BLaER1 treated with 17β-estradiol and CSF1 and Interleukin-3, amounts not matched to agents 10 nM and 100 nM (cell line): Measurements from ENCODE around the gene OR52N4.

Source experiments
- H3K27ac ChIP-seq, 11 experiments: shearing (Covaris generic); formaldehyde crosslinking; 2 replicates each; pipeline ENCODE4 v1.8.1; 2022
- H3K27me3 ChIP-seq, 11 experiments: shearing (Covaris generic); formaldehyde crosslinking; 2 replicates each; pipeline ENCODE4 v1.8.1; 2022
- H3K36me3 ChIP-seq, 11 experiments: shearing (Covaris generic); formaldehyde crosslinking; 2 replicates each; pipeline ENCODE4 v1.8.1; 2022
- H3K4me1 ChIP-seq, 10 experiments: shearing (Covaris generic); formaldehyde crosslinking; 2 replicates each; pipeline ENCODE4 v1.8.1; 2022
- H3K4me2 ChIP-seq, 11 experiments: shearing (Covaris generic); formaldehyde crosslinking; 2 replicates each; pipeline ENCODE4 v1.8.1; 2022
- H3K4me3 ChIP-seq, 10 experiments: shearing (Covaris generic); formaldehyde crosslinking; 2 replicates each; pipeline ENCODE4 v1.8.1; 2022
- H3K9ac ChIP-seq, 11 experiments: shearing (Covaris generic); formaldehyde crosslinking; 2 replicates each; pipeline ENCODE4 v1.8.1; 2022
- H3K9me3 ChIP-seq, 11 experiments: shearing (Covaris generic); formaldehyde crosslinking; replicated peaks in 1 of 11; 2 replicates each; pipeline ENCODE4 v1.8.1; 2022
- H4K20me1 ChIP-seq, 11 experiments: shearing (Covaris generic); formaldehyde crosslinking; 2 replicates each; pipeline ENCODE4 v1.8.1; 2022
- Cebpa-rat ChIP-seq, 11 experiments: shearing (Covaris generic); IDR thresholded peaks; 2 replicates each; pipeline ENCODE4 v1.8.1; 2022

The OR52N4 gene

GRCh38 chr11:5736396-5736795, 17.6 kb upstream of the OR52N4 start, which contains the start of gene OR56B1:
Gene OR56B1 (plus strand): TSS chr11:5736448. CDS start chr11:5736517, 69 bp downstream.
- Histone ChIP-seq H3K27ac (no peak within 1 kb of the TSS), H3K9me3 (peaks cover 3 to 12% (median 5%) of the 10 kb centered on the region in 11 experiments; a peak in 18 of 22 replicates), H3K27me3 (no peaks in the 10 kb centered on the region), H4K20me1 (no peaks in the 10 kb centered on the region), H3K9ac (no peak within 1 kb of the TSS), H3K4me2 (no peak within 1 kb of the TSS), H3K36me3 (0 out of 22 replicates have a peak, but pooled peaks cover 0 to 2% (median 0%) of the 10 kb centered on the region in 11 experiments), H3K4me3 (no peak within 1 kb of the TSS), H3K4me1 (no peaks in the 10 kb centered on the region)
- TF ChIP-seq Cebpa-rat (IDR thresholded peaks at IDR 0.05): no peak

- Histone ChIP-seq H3K4me2 (no peak overlapping the region), H3K27ac (no peak overlapping the region), H3K27me3 (no peaks in the 10 kb centered on the region), H3K36me3 (0 out of 22 replicates have a peak, but pooled peaks cover 0 to 5% (median 0%) of the 10 kb centered on the region in 11 experiments), H3K4me1 (no peaks in the 10 kb centered on the region), H3K9me3 (peaks cover 9 to 19% (median 11%) of the 10 kb centered on the region in 11 experiments; a peak in 18 of 22 replicates), H3K4me3 (no peak overlapping the region), H4K20me1 (no peaks in the 10 kb centered on the region), H3K9ac (no peak overlapping the region)
- TF ChIP-seq Cebpa-rat (IDR thresholded peaks at IDR 0.05): no peak
Measured at GRCh38 chr11:5737091-5737490, 17.0 kb upstream of the OR52N4 start.

GRCh38 chr11:5737670-5738392, 16.2 kb upstream of the OR52N4 start:
- Histone ChIP-seq H3K9ac (no peak overlapping the region), H3K4me2 (no peak overlapping the region), H3K4me1 (no peaks in the 10 kb centered on the region), H4K20me1 (no peaks in the 10 kb centered on the region), H3K36me3 (0 out of 22 replicates have a peak, but pooled peaks cover 0 to 5% (median 0%) of the 10 kb centered on the region in 11 experiments), H3K4me3 (no peak overlapping the region), H3K27ac (no peak overlapping the region), H3K9me3 (peaks cover 9 to 26% (median 15%) of the 10 kb centered on the region in 11 experiments; a peak in 18 of 22 replicates), H3K27me3 (no peaks in the 10 kb centered on the region)
- TF ChIP-seq Cebpa-rat (IDR thresholded peaks at IDR 0.05): no peak

- Histone ChIP-seq H3K9ac (no peak overlapping the region), H3K4me3 (no peak overlapping the region), H3K27ac (no peak overlapping the region), H3K36me3 (0 out of 22 replicates have a peak, but pooled peaks cover 0 to 5% (median 0%) of the 10 kb centered on the region in 11 experiments), H3K4me2 (no peak overlapping the region), H4K20me1 (no peaks in the 10 kb centered on the region), H3K27me3 (no peaks in the 10 kb centered on the region), H3K4me1 (no peaks in the 10 kb centered on the region), H3K9me3 (peaks cover 9 to 26% (median 15%) of the 10 kb centered on the region in 11 experiments; a peak in 18 of 22 replicates)
- no peak for TF ChIP-seq Cebpa-rat (IDR thresholded peaks at IDR 0.05)
Measured at GRCh38 chr11:5738431-5738830, 15.6 kb upstream of the OR52N4 start.

- TF ChIP-seq Cebpa-rat (IDR thresholded peaks at IDR 0.05): no peak
- no peak overlapping the region for H3K4me3 ChIP-seq
- H3K4me2 ChIP-seq: no peak overlapping the region
- H3K27me3 ChIP-seq: no peaks in the 10 kb centered on the region
- no peak overlapping the region for H3K9ac ChIP-seq
- H3K36me3 ChIP-seq: 0 out of 22 replicates have a peak, but pooled peaks cover 0 to under 1% (median 0%) of the 10 kb centered on the region in 11 experiments
- peaks cover 3 to 13% (median 9%) of the 10 kb centered on the region in 11 experiments; a peak in 17 of 22 replicates for H3K9me3 ChIP-seq
- no peaks in the 10 kb centered on the region for H4K20me1 ChIP-seq
- H3K27ac ChIP-seq: no peak overlapping the region
- no peaks in the 10 kb centered on the region for H3K4me1 ChIP-seq
Measured at GRCh38 chr11:5746614-5747013, 7.4 kb upstream of the OR52N4 start.

GRCh38 chr11:5749836-5750235, 4.2 kb upstream of the OR52N4 start:
- no peak overlapping the region for H3K4me2 ChIP-seq
- no peaks in the 10 kb centered on the region for H4K20me1 ChIP-seq
- no peak overlapping the region for H3K27ac ChIP-seq
- H3K27me3 ChIP-seq: no peaks in the 10 kb centered on the region
- H3K9me3 ChIP-seq: no peaks in the 10 kb centered on the region
- no peak overlapping the region for H3K4me3 ChIP-seq
- TF ChIP-seq Cebpa-rat (IDR thresholded peaks at IDR 0.05): no peak
- no peak overlapping the region for H3K9ac ChIP-seq
- no peaks in the 10 kb centered on the region for H3K4me1 ChIP-seq
- no peaks in the 10 kb centered on the region for H3K36me3 ChIP-seq

GRCh38 chr11:5767056-5767455, 13.0 kb downstream of the OR52N4 start:
- no peaks in the 10 kb centered on the region for H3K27me3 ChIP-seq

GRCh38 chr11:5783255-5783654, 29.2 kb downstream of the OR52N4 start, which contains the start of gene OR52N5:
Gene OR52N5 (minus strand): TSS chr11:5783355. CDS start chr11:5778634, 4,721 bp downstream.
- H4K20me1 ChIP-seq: no peaks in the 10 kb centered on the region
- no peak for TF ChIP-seq Cebpa-rat (IDR thresholded peaks at IDR 0.05)

More at GRCh38 chr11:5767056-5767455, 13.0 kb downstream of the OR52N4 start:
- Histone ChIP-seq H4K20me1 (no peaks in the 10 kb centered on the region), H3K4me3 (no peak overlapping the region), H3K4me1 (no peaks in the 10 kb centered on the region), H3K9me3 (no peaks in the 10 kb centered on the region), H3K4me2 (no peak overlapping the region), H3K9ac (no peak overlapping the region), H3K36me3 (no peaks in the 10 kb centered on the region), H3K27ac (no peak overlapping the region)
- no peak for TF ChIP-seq Cebpa-rat (IDR thresholded peaks at IDR 0.05)

GRCh38 chr11:5791165-5791564, 37.1 kb downstream of the OR52N4 start, which contains the start of gene OR52N1:
Gene OR52N1 (minus strand): TSS chr11:5791265. CDS start chr11:5788816, 2,449 bp downstream.
- 0 out of 22 replicates have a peak, but pooled peaks cover 0 to 7% (median 0%) of the 10 kb centered on the region in 11 experiments for H3K9me3 ChIP-seq
- no peak within 1 kb of the TSS for H3K4me3 ChIP-seq
- no peaks in the 10 kb centered on the region for H4K20me1 ChIP-seq
- no peak within 1 kb of the TSS for H3K4me2 ChIP-seq
- H3K9ac ChIP-seq: no peak within 1 kb of the TSS
- no peak for TF ChIP-seq Cebpa-rat (IDR thresholded peaks at IDR 0.05)
- H3K36me3 ChIP-seq: no peaks in the 10 kb centered on the region
- H3K27ac ChIP-seq: no peak within 1 kb of the TSS
- no peaks in the 10 kb centered on the region for H3K4me1 ChIP-seq
- no peaks in the 10 kb centered on the region for H3K27me3 ChIP-seq

More at GRCh38 chr11:5783255-5783654, 29.2 kb downstream of the OR52N4 start, which contains the start of gene OR52N5:
- H3K27me3 ChIP-seq: no peaks in the 10 kb centered on the region
- H3K4me2 ChIP-seq: no peak within 1 kb of the TSS
- H3K36me3 ChIP-seq: no peaks in the 10 kb centered on the region
- H3K4me3 ChIP-seq: no peak within 1 kb of the TSS
- H3K27ac ChIP-seq: no peak within 1 kb of the TSS
- peaks cover 0 to 5% (median 0%) of the 10 kb centered on the region in 11 experiments; a peak in 2 of 22 replicates for H3K9me3 ChIP-seq
- H3K4me1 ChIP-seq: peaks cover 0 to 19% (median 11%) of the 10 kb centered on the region in 10 experiments; a peak in 11 of 20 replicates
- H3K9ac ChIP-seq: no peak within 1 kb of the TSS
